Heart right ventricle (tissue), 16 donors: ENCODE results near the gene DENND4C. TPM values are rescaled to one million over a fixed set of nuclear protein-coding genes. Genes with fewer than 3 reads are reported as not detected.
"Not testable (repeated sequence)": the region's sequence is repeated elsewhere in the genome, so short reads cannot be mapped to it uniquely, and the experiment has no call there.

Experiments
- ATAC-seq, 8 donors: fragments of 200-7000 bp; cut with Tn5 transposase; one replicate each; pipeline ENCODE4 v1.9.1; 2020; ENCODE audit warnings: mild to moderate bottlenecking in 8 of 8, moderate library complexity in 8 of 8, moderate number of reproducible peaks in 1 of 8
- DNase-seq, 2 donors: peaks; one replicate each; pipeline ENCODE4 v3.0.0-alpha.2; 2020
- H3K27ac ChIP-seq, 10 donors: fragments of 200-600 bp; sonication (generic) in 2 of 10; one replicate each; pipeline versions ENCODE4 v1.5.0 to v1.8.0; 2020 to 2022; ENCODE audit warnings: mild to moderate bottlenecking in 3 of 10
- H3K27me3 ChIP-seq, 7 donors: fragments of 200-600 bp; one replicate each; pipeline ENCODE4 v1.8.0; 2021 to 2022; ENCODE audit warnings: mild to moderate bottlenecking in 2 of 7
- H3K36me3 ChIP-seq, 9 donors: fragments of 200-600 bp; sonication (generic) in 1 of 9; one replicate each; pipeline versions ENCODE4 v1.5.0 to v1.8.0; 2020 to 2022; ENCODE audit warnings: mild to moderate bottlenecking in 2 of 9
- H3K4me1 ChIP-seq, 9 donors: fragments of 200-600 bp; sonication (generic) in 1 of 9; one replicate each; pipeline versions ENCODE4 v1.5.0 to v1.8.0; 2020 to 2022; ENCODE audit warnings: mild to moderate bottlenecking in 4 of 9
- H3K4me3 ChIP-seq, 10 donors: fragments of 200-600 bp; sonication (generic) in 2 of 10; one replicate each; pipeline versions ENCODE4 v1.5.0 to v1.8.0; 2020 to 2022; ENCODE audit warnings: mild to moderate bottlenecking in 7 of 10, moderate library complexity in 2 of 10
- H3K9me3 ChIP-seq, 11 donors: fragments of 200-600 bp in 10 of 11; sonication (generic) in 2 of 11; one replicate each; pipeline versions ENCODE4 v1.5.0 to v1.8.0; 2013 to 2022; ENCODE audit warnings: mild to moderate bottlenecking in 2 of 11, control low read depth in 1 of 11, moderate library complexity in 1 of 11
- WGBS, 2 donors: extraction: QIAGEN DNeasy Blood & Tissue Kit; methylation state at CpG; one replicate each; pipeline ENCODE4 v1.1.7; 2013; ENCODE audit warnings: inconsistent platforms in 1 of 2; 5-methylcytosine and 5-hydroxymethylcytosine counted together
- intact Hi-C, 10 donors: fragments of 100-400 bp; cut with DNase I; formaldehyde crosslinking; loops; one replicate each; pipeline versions ENCODE4 v1.11.1 to v1.14.2; 2022
- polyA plus RNA-seq, 2 donors: library from polyadenylated mRNA; stranded (reverse); fragments of 200-250 nt; gene quantifications; one replicate each; pipeline ENCODE4 v1.2.3, GENCODE V29; 2013
- total RNA-seq, 10 donors: library from RNA; stranded (reverse); fragmentation: NEBNext Ultra II Directional in 3 of 10; extraction: Animal tissue kit (Norgen Biotek cat#: 25700) in 3 of 10; gene quantifications; one replicate each; pipeline versions ENCODE4 v1.2.1 to v1.2.4, GENCODE V29; 2021 to 2023
- TF ChIP-seq, protein P1 (sequence below), 9 donors: fragments of 200-600 bp; sonication (generic) in 2 of 9; IDR thresholded peaks; one replicate each; pipeline versions ENCODE4 v1.5.0 to v1.8.0; 2021 to 2022; ENCODE audit warnings: antibody characterized with exemption in 9 of 9, mild to moderate bottlenecking in 5 of 9, moderate library complexity in 1 of 9
- donor health status: Arrhythmogenic right ventricular cardiomyopathy.
- donor health status: ischemic (EF 13 %, LVEDD 7.1; RV severe dilation, severe dysfunction).
- donor health status: healthy with polysubstance abuse.
- donor health status: DM: no; HTN: yes; CAD: no.
- donor health status: DM: no; HTN: no; CAD: no.
- donor health status: ischemic (EF 25% LVEDD 6.9; RV normal size, moderate dysfunction).
- donor health status: ischemic (EF 25% LVEDD 5.7; RV mildly dilated, moderate dysfunction).
- donor health status: healthy.
- donor health status: DM: yes; HTN: yes; CAD: no.
- donor health status: Ischemic cardiomyopathy.
- donor health status: ischemic (EF 35%, LVEDD 5.7; RV mildly dilated, moderate dysfunction).
- donor health status: nonischemic (EF 11% LVEDD 7.7; RV severe dilation, severe dysfunction).
- donor health status: DM: yes; HTN: yes; CAD: no.
- donor health status: PGD.
- donor health status: ischemic (EF 29% LVEDD 5.4; RV normal size, mild dysfunction).
- donor health status: nonischemic (EF 23%, LVEDD 6.1; RV moderate dilation, normal function).

The DENND4C gene
- total and polyA plus RNA-seq, 12 donors, result 5.4 to 28.3 (median 23.5) TPM

DNA sequence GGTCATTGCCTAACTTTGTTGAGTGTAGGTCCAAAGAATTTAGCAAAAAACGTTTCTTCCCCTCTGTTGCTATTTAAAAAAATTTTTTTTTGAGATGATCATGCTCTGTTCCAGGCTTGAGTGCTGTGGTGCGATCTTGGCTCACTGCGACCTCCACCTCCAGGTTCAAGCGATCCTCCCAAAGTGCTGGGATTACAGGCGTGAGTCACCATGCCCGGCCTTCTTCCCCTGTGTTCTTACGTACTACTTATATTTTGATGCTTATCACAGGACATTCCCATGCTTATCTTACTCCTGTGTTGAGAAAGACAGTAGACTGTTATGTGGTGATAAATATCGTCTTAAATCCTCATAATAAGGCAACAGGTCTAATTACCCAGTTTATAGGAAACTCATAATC, 180.8 kb downstream of the DENND4C start:
- Histone ChIP-seq H3K9me3 (no peaks in the 10 kb centered on the region), H3K36me3 (peaks cover 0 to 15% (median 0%) of the 10 kb centered on the region in 9 donors), H3K4me3 (no peak overlapping the region), H3K27ac (no peak overlapping the region), H3K27me3 (no peaks in the 10 kb centered on the region), H3K4me1 (peaks cover 0 to 36% (median 22%) of the 10 kb centered on the region in 9 donors)
- intact Hi-C loops, result loop anchor here in 1 of 10 donors (5.0 kb wide), 1 partner anchor 46 kb away; no protein-coding TSS in a partner anchor
- ATAC-seq (no peak), DNase-seq (no peak)
- 88 to 89% methylated on average over 8 of the region's 8 CpGs for WGBS, 2 donors
- TF ChIP-seq, protein P1, sequence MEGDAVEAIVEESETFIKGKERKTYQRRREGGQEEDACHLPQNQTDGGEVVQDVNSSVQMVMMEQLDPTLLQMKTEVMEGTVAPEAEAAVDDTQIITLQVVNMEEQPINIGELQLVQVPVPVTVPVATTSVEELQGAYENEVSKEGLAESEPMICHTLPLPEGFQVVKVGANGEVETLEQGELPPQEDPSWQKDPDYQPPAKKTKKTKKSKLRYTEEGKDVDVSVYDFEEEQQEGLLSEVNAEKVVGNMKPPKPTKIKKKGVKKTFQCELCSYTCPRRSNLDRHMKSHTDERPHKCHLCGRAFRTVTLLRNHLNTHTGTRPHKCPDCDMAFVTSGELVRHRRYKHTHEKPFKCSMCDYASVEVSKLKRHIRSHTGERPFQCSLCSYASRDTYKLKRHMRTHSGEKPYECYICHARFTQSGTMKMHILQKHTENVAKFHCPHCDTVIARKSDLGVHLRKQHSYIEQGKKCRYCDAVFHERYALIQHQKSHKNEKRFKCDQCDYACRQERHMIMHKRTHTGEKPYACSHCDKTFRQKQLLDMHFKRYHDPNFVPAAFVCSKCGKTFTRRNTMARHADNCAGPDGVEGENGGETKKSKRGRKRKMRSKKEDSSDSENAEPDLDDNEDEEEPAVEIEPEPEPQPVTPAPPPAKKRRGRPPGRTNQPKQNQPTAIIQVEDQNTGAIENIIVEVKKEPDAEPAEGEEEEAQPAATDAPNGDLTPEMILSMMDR (IDR thresholded peaks at IDR 0.05), result no peak

DNA sequence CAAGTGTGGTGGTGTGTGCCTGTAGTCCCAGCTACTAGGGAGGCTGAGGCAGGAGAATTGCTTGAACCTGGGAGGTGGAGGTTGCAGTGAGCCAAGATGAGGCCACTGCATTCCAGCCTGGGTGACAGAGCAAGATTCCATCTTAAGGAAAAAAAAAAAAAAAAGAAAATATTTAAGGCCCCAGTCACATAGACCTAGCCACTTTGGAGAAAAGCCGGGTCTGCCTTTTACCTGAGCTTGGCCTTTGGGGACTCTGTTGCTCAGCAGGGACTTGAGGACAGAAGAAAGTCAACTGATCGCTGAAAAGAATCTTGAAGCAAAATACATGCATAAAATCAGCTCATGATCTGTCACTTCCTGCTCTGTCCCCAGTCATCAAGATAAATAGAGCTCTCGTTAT, 183.0 kb downstream of the DENND4C start:
- intact Hi-C loops, result loop anchor here in 1 of 10 donors (5.0 kb wide), 1 partner anchor 44 kb away; no protein-coding TSS in a partner anchor
- WGBS, 2 donors, result 65 to 93% methylated on average over 3 of the region's 3 CpGs
- not testable (repeated sequence) for H3K4me3 ChIP-seq, H3K27ac ChIP-seq, H3K9me3 ChIP-seq, DNase-seq, H3K27me3 ChIP-seq, ATAC-seq
- Histone ChIP-seq H3K36me3 (peaks cover 0 to 21% (median 0%) of the 10 kb centered on the region in 9 donors), H3K4me1 (peaks cover 0 to 26% (median 15%) of the 10 kb centered on the region in 9 donors)

- Histone ChIP-seq H3K36me3 (peaks cover 0 to 23% (median 0%) of the 10 kb centered on the region in 9 donors), H3K27ac (no peak overlapping the region), H3K4me3 (no peak overlapping the region), H3K9me3 (no peaks in the 10 kb centered on the region), H3K4me1 (peaks cover 0 to 7% (median 1%) of the 10 kb centered on the region in 9 donors), H3K27me3 (no peaks in the 10 kb centered on the region)
- intact Hi-C loops, result no loop called here
- ATAC-seq (no peak), DNase-seq (no peak)
- 97 to 100% methylated on average over 2 of the region's 2 CpGs for WGBS, 2 donors
- TF ChIP-seq, protein P1 (IDR thresholded peaks at IDR 0.05), result no peak
Observed at GRCh38 chr9:19416143-19416542, 185.7 kb downstream of the DENND4C start.

- no peaks in the 10 kb centered on the region for H3K27me3 ChIP-seq
- H3K4me3 ChIP-seq, result no peak overlapping the region
- intact Hi-C loops, result no loop called here
- H3K9me3 ChIP-seq, result no peaks in the 10 kb centered on the region
- TF ChIP-seq, protein P1 (IDR thresholded peaks at IDR 0.05), result no peak
- ATAC-seq, result no peak
- DNase-seq, result no peak
- H3K36me3 ChIP-seq, result peaks cover 0 to 28% (median 4%) of the 10 kb centered on the region in 9 donors
- H3K4me1 ChIP-seq, result peaks cover 0 to 24% (median 15%) of the 10 kb centered on the region in 9 donors
- WGBS, 2 donors, result 87 to 100% methylated on average over 1 of the region's 1 CpG
- H3K27ac ChIP-seq, result no peak overlapping the region
Observed at GRCh38 chr9:19420877-19421276, 190.4 kb downstream of the DENND4C start.

Other genes with a start within 250 kb of the DENND4C start
- under 1 TPM in 1 of 10 donors, not detected in 9; 0.06 TPM for gene SAXO1, start 197.5 kb upstream of the DENND4C start, total RNA-seq
- gene SAXO1, start 197.5 kb upstream of the DENND4C start, polyA plus RNA-seq, result not detected
- 10 to 100 TPM; 74.7 to 97.8 (median 81.3) TPM for gene RRAGA, start 181.3 kb upstream of the DENND4C start, total RNA-seq
- gene RRAGA, start 181.3 kb upstream of the DENND4C start, polyA plus RNA-seq, result 100 to 1,000 TPM in 1 of 2 donors, 10 to 100 TPM in 1; 24.7 to 100 TPM
- gene HAUS6, start 127.8 kb upstream of the DENND4C start, total RNA-seq, result 10 to 100 TPM in 1 of 10 donors, 1 to 10 TPM in 9; 4.9 to 10.4 (median 7.2) TPM
- 1 to 10 TPM; 2.6 to 4.2 TPM for gene HAUS6, start 127.8 kb upstream of the DENND4C start, polyA plus RNA-seq
- gene PLIN2, start 103.2 kb upstream of the DENND4C start, total RNA-seq, result 100 to 1,000 TPM in 3 of 10 donors, 10 to 100 TPM in 7; 35.4 to 205 (median 49.4) TPM
- gene PLIN2, start 103.2 kb upstream of the DENND4C start, polyA plus RNA-seq, result 100 to 1,000 TPM in 1 of 2 donors, 10 to 100 TPM in 1; 35.0 to 184 TPM
- gene RPS6, start 149.5 kb downstream of the DENND4C start, total RNA-seq, result 1,000 to 10,000 TPM in 2 of 10 donors, 100 to 1,000 TPM in 8; 741 to 1,132 (median 846) TPM
- gene RPS6, start 149.5 kb downstream of the DENND4C start, polyA plus RNA-seq, result 1,000 to 10,000 TPM; 1,705 to 2,340 TPM
- 1 to 10 TPM; 1.7 to 8.7 (median 4.0) TPM for gene ACER2, start 178.3 kb downstream of the DENND4C start, total RNA-seq
- gene ACER2, start 178.3 kb downstream of the DENND4C start, polyA plus RNA-seq, result under 1 TPM; 0.52 to 0.88 TPM